Fibroblast of skin of left biceps (primary cell): ENCODE data around the gene RAP1GAP.

Experiments
- DNase-seq, 2 experiments: peaks; one replicate each; pipeline ENCODE4 v3.0.0-alpha.2; 2013; ENCODE audit warnings: low read depth in 2 of 2

Gene RAP1GAP

DNA sequence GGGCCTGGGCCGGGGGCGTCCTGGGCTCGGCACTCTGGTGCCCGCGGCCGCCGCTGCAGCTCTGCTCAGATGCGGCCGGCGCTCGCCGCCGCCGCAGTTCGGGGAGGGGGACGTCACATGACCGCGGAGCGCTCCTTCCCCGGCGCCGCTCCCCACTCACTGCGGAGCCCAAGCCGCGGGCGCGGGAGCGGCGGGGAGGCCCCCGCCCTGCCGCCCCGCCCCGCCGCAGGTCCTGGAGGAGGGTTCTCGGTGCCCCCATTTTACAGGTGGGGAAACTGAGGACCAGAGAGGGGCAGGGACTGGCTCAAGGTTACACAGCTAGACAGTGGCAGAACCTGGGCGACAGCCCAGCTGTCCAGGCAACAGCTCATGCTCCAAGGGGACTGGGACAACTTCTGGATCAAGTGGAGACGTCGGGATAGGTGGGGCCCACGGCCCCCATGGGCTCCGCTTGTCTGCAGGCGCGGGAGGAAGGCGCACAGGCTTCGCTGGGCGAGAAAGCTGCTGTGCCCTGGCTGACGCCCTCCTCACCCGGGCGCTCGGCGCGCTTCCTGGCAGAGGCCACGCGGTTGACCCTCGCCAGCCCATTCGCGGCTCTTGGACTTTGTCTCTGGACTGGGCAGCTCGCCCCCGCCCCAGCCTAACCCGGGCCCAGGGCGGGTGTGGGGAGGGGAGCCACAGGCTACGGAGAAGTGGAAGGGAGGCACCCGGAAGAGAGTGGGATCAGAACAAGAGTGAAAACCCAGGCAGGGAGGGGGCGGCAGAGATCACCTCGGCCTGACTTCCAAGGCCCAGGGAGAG, at the start of gene RAP1GAP:
RAP1GAP (minus strand) TSS at position 100 of the 801 bp plus-strand sequence. CDS start 49,325 bp downstream, outside the sequence.
- no peak for DNase-seq

DNA sequence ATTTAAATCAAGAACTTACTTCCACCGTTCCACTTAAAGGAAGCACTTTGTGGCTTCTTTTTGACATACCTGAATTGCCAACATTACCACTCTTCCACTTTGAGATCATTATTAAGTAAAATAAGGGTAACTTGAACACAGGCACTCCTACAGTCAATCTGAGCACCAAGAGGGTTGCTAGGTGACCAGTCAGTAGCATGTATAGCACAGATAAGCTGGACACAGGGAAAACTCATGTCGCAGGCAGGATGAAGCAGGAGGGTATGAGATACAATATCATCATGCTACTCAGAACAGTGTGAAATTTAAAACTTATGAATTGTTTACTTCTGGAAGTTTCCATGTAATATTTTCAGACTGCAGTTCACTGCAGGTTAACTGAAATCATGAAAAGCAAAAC, 47.0 kb upstream of the RAP1GAP start:
- no peak for DNase-seq

DNA sequence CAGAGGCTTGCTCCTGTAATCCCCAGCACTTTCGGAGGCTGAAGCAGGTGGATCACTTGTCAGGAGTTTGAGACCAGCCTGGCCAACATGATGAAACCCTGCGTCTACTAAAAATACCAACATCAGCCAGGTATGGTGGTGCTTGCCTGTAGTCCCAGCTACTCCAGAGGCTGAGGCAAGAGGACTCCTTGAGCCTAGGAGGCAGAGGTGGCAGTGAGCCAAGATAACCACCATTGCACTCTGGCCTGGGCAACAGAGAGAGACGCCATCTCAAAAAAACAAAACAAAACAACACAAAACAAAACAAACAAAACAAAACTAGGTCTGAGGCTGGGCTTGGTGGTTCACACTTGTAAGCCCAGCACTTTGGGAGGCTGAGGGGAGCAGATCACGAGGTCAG, 38.7 kb upstream of the RAP1GAP start:
- DNase-seq: no peak

DNA sequence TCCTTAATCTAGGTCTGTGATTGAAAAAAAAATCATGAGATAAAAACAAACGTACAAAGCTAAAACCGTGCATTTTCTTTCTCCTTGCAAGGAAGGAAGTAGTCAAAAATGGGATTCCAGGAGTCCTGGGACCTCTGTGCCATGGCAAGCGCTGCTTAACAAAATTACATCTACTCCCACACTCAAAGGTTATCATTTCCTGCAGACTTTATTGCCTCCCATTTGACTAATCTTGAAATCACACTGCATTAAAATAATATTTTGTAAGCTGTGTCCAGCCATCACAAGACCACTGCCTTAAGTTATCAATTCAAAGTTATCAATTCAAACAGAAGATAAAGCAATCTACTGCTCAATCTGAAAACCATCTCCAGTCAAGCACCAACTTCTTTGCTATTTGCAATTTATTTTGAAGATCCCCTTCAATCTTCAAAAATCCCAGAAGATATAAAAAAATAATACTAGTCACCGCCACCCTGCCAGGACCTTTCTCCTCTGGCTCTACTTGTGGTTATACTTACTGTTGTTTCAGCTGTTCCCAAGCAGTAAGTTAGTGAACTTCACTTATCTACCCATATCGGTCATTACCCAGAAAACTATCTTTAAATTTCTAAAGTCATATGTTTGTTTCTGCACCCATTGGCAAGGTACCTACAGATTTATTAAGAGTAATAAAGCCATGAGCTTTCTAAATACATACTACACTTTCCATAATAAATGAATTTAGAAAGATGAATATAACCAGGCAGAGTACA, 38.1 kb upstream of the RAP1GAP start:
- DNase-seq: no peak

DNA sequence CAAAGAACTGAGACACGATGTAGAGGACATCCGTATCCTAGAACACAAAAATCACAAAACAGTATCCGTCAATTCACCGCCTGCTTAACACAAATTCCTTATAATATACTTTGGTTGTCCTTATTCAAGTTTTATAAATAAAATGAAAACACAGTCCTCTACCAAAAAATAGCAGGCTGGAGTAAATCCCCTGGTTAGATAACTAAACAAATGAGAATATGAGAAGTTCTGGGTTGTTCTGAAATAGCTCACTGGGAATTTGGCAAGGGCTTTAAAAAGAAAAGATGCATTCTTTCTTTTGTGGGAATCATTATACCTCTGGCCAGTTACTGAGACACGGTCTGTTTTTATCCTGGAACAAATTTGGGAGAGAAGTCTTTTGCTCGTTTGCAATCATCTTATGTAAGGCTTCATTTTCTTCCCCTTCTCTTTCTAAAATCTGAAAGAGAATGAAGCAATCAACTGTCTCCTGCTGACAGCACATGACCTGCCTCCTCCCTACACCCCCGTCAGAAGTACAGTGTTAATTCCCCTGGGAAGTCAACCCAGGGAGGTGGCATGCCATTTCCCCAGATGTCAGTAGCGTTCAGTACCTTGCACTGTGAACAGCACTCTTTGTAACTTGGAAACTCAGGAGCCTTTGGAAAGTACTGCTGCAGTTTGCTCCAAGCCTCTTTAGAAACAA, 37.1 kb upstream of the RAP1GAP start:
- DNase-seq: no peak

DNA sequence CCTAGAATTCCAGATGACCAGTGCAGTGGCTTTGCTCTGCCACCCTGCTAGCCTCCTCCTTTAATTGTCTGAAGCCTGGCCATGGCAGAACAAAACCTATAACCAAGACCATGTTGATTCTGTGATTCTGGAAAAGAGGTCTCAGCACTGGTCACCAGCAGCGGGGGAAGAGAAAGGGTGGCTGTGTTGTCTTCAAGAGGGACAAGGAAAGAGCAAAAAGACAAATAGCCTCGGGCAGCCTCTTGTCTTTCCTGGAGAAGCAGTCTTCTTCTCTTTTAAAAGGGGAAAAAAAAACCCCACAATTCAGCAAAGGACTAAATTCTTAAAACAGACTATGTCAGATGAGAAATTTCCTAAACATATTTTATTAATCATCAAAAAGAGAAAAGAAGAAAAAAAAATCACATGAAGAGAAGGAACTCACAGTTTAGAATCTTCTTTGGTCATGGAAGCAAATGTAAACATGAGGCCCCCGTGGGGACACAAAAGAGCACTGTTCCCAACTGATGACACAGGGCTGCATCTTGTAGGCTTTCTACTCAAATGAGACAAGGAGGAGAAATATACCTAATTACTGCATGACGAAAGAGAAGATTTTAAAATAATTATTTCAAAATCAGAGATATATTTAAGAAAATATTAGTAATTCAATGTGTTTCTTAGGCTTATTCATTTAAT, 36.3 kb upstream of the RAP1GAP start:
- no peak for DNase-seq

DNA sequence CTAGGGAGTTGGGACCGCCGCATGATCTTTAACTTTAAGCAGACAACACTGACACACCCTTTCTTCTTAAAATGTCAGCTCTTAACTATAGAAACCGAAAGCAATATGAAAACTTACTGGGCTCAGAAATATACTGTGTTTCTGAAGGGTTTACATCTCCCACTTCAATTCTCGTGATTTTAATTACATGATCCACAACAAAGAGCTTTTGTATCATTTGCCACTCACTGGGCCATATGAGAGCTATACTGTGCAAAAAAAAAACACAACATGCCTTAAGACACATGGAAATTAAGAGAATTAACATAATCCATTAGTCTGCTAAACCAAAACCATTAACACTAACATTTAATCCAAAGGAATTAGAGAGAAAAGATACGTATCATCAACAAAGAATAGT, 35.0 kb upstream of the RAP1GAP start:
- DNase-seq: no peak

DNA sequence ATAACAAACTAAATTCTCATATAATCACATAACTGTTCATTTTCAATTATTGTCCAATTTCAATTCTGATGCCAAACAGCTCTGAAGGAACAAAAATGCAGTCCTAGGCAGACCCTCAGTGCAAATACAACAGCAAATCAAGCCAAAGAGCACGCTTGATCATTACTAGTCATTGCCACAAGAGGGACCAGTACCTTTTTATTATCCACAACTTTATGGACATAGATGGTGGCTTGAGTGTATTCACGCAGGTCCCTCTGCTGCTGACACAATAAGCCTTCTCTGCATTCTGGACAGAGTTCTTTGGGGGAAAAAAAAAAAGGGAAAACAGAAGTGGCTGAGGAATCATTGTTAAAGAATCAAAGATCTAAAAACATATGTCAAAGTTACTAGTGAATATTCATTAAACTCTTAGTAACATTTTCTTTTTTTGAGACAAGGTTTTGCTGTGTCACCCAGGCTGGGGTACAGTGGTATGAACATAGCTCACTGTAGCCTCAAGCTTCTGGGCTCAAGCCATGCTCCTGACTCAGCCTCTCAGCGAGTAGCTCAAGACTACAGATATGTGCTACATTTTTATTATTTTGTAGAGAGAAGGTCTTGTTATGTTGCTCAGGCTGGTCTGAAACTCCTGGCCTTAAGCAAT, 34.3 kb upstream of the RAP1GAP start:
- DNase-seq: peak in 1 of 2 experiments; percentile 13

DNA sequence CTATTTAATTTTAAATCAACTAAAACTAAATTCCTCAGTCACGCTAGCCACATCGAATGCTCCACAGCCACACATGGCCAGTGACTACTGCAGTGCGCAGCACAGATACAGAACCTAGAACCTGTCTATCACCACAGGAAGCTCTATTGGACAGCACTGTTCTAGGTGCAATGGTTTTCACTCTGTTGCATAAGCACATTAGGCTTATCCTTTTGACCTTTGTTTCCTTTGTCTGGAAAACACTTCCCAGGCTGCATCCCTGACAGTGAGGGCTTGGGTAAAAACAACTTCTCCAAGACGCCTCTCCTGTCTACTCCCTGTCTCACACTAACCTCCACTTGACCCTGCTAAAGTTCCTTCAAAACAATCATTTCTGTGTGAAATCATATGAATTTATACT, 33.6 kb upstream of the RAP1GAP start:
- DNase-seq: no peak

DNA sequence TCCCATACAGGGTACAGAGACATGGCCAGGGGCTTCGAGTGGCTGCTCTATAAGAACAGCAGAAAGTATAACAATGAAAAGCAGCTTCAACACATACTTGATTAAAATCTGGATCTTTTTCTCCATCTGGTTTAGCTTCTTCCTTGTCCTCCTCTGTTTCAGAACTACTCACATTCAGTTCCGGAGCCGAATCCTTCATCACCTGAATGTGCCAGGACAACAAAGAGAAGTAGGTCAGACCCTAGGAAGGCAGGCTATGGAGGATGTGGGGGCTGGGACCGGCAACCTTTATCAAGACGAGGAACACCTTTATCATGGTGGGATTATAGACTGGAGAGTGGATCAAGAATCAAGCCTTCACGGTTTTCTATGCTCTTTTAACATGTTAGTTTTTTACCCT, 32.2 kb upstream of the RAP1GAP start:
- DNase-seq: no peak

DNA sequence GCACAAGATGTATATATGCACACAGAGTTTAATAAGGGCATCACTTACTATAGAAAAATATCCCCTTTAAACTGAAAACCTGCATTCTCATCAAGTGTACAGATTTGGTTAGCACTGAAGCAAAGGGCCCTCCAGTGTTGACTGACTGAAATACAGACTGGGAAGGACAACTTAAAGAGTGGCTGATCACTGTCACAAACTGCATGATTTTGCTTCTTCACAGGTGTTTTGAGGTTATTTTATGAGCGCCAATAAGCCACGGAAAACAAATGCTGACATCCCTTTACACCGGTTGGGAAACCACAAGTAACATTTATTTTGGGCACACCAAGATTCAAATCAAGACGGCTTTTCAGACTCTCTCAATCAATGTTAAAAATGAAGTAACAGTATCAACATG, 30.9 kb upstream of the RAP1GAP start:
- DNase-seq: no peak

DNA sequence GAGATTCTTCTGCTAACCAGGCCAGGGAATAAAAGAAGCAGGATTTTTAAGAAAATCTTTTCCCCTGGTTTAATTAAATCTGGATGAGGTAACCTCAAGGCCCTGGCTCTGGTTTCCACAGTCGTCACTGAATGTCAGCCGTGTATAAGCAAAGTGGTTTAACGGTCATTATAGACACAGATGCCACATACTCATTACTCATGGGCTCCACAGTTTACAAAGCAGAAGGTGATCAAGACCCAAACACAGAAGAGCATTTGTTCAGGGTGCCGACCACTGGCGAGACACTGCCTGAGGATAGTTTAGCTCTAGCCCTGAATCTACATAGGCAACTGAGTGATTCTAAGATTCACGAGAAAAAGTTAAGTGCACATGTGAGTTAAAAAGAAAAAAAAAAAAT, 27.8 kb upstream of the RAP1GAP start:
- no peak for DNase-seq

DNA sequence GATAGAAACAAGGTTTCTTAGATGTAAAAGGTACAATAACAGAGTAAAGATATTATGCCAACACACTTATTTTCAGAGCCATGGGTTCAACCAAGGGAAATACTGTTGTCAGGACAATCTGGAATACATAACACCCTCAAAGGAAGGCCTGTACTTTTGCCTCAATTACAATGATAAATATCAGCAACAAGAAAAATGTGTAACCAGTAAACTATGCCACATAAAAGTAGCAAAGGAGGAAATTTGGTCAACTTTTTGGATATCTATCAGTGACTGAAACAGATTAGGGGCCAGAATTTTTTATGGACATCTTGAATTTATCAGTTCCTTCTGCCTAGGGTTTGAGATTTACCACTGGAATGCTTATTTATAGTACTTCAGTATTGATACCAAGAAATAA, 24.6 kb upstream of the RAP1GAP start:
- no peak for DNase-seq

DNA sequence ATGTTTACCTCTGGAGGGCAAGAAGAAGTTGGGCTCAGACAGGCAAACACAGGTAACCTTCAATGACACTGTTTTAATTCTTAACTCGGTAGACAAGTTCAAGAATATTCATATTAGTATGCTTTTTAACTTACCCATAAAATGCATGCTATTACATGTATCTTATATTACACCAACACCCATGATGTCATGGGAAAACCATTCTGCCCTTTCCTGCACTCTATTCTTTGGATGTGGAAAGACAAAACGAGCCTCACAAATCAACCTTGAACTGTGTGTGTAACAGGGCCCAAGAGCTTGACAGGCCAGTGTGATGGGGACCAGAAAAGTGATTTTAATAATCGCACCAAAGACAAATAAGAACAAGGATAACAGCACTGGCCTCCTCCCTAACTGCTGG, 22.6 kb upstream of the RAP1GAP start:
- no peak for DNase-seq

DNA sequence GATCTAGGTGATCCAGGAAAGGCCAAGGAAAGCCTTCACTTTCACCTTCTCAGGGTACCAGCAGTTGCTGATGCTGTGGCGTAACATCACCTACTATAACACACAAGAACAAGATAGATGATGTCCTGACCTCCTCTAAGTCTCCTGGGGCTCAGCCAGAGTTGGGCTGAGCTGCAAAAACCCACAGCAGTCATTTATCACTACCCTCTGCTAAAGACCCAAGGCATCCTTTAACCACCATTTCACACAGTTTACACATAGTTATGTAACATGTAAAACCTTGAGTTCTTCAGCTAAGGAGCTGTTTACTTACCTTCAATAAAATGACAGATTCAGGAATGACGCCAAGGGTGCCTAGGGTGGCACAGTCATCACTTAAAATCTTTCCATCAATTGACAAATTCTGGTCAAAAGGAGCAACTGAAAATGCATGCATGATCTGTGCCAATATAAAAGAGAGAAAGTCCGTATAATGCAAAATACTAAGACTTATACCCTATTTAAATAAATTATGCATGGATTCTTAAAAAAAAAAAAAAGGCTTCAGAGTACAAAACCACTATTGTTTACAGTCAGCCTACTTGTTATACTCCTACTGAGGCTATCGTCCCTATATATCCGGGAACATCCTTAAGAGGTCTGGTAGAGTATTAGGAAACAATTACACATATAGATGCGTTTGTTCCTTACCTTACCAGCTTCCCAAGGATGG, 20.7 kb upstream of the RAP1GAP start:
- no peak for DNase-seq

DNA sequence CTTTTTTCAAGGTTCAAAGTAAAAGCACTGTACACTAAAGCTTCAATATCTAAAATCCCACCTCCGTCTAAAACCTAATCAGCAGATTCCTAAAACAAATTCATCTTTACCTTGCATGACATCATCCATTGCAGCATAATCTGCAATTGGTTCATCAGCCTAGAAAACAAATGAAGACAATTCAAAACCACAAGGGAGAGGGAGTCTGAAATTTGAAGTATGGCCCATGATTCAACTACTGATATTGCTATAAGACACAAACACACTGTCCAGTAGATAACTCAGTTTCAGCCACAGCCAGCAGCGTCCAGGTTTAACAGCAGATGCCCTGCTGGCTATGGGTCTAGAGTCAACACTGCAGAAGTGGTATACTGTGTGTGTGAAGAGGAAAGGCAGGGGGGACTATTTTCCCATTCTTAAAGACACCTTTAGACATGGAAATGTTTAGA, 17.9 kb upstream of the RAP1GAP start:
- no peak for DNase-seq

DNA sequence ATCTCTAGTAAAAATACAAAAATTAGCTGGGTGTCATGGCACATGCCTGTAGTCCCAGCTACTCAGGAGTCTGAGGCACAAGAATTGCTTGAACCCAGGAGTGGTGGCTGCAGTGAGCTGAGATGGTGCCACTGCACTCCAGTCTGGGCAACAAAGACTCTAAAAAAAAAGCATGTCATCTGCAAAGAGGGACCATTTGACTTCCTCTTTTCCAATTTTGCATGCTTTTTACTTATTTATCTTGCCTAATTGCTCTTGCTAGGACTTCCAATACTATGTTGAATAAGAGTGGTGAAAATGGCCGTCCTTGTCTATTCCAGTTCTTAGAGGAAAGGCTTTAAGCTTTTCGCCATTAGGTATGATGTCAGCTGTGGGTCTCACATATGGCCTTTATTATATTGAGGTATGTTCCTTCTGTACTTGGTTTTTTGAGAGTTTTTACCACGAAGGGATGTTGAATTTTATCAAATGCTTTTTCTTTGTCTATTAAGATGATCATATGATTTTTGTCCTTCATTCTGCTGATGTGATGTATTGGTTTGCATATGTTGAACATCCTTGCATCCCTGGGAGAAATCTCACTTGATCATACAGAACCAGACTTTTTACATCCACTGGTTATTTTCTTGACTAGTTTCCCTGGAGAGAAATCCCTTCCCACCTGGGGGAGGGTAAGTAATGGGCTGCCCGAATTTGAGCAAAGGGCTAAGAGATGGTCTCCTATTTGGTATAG, 17.0 kb upstream of the RAP1GAP start:
- DNase-seq: no peak

DNA sequence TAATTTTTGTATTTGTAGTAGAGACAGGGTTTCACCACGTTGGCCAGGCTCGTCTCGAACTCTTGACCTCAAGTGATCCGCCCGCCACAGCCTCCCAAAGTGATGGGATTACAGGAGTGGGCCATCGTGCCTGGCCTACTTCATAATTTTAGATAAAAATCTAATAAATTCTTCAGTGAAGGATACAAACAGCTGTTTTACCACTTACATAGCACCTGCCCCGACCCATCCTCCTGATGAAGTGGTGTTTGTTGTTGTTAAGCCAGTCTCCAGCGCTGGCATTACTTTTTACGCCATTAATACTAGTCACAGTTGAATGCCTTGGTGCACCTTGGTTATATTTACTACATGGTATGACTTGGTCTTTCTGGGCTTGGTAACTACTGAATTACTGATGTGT, 12.3 kb upstream of the RAP1GAP start:
- no peak for DNase-seq

DNA sequence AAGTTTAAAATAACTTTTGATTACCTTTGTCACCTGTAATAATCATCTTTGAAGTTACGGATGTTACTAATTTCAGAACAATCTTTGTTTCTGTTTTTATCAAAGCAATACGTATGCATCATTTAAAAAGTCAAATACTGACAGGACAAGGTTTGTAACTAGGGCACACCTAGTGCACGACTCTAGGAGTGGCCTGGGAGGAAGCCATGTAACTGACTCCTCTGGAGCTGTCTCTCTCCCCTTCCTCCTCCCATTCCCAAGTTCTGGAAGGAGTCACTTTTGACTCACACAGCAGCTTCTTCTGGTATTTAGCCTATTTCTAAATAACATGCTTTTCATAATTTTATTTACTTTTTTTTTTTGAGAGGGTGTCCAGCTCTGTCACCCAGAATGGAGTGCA, 11.8 kb upstream of the RAP1GAP start:
- no peak for DNase-seq

DNA sequence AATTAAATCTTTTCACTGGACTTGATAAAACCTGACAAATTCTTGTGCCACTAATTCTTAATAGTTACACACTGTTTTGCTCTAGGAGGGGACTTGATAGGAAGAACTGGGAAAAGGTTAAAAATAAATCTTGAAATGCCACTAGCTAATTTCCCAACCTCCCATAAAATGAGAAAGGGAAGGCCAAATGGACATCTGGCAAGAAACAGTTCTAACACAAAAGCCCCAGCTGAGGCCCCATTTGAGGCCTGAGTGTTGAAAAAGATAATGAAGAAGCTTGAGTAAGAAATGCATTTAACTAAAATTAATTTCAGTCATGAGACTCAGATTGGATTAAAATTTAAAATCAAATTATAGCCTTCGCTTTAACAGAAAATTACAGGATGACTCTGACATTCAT, 11.2 kb upstream of the RAP1GAP start:
- DNase-seq: no peak
